Skin epidermis (tissue), 12 donors: ENCODE data around the gene QSOX2.
"Not testable (repeated sequence)": the region's sequence is repeated elsewhere in the genome, so short reads cannot be mapped to it uniquely, and the experiment has no call there.

Experiments
- H3K27ac ChIP-seq, 21 experiments: fragments of 200-600 bp; sonication (generic) in 11 of 21; one replicate each; pipeline ENCODE4 v1.5.0; 2020; ENCODE audit warnings: mild to moderate bottlenecking in 3 of 21, inconsistent platforms in 2 of 21, moderate library complexity in 2 of 21
- H3K4me3 ChIP-seq, 7 experiments: fragments of 200-600 bp; sonication (generic) in 2 of 7; one replicate each; pipeline ENCODE4 v1.5.0; 2020; ENCODE audit warnings: inconsistent platforms in 2 of 7, mild to moderate bottlenecking in 2 of 7, moderate library complexity in 1 of 7

Gene QSOX2

DNA sequence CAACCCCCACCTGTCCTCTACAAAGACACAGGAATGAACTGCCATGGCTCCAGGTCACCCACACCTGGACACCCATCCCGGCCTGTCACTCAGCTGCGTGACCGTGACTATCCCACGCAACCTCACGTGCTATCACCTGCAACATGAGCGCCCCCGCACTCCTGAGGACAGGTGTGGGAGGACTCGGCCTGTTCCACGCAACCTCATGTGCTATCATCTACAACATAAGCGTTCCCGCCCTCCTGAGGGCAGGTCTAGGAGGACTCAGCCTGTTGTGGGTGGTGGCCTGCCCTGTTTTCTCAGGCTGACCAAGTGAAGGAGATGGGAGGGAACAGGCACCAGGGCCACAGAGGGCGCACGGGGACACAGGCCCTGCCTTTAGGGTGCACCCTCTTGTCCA, 4.1 kb downstream of the QSOX2 start:
- H3K4me3 ChIP-seq = no peak overlapping the region
- H3K27ac ChIP-seq = no peak overlapping the region

DNA sequence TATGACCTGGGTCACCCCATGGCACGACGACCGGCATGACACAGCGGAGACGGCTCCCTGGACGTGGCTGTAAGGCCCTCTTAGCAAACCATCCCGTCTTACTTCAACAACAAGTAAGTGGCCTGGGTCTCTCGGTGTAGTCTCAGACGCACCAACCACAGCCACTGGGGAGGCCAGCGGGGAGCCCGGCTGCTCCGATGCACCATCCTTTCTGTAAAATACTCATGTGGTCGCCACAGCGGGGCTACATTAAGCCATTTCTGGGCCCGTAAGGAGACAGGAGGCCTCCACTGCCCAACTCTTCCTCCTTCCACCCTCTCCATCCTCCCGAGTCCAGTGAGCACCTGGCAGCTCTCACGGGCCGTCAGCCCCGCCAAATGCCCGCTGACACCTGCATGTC, 4.7 kb downstream of the QSOX2 start:
- H3K27ac ChIP-seq = no peak overlapping the region
- no peak overlapping the region for H3K4me3 ChIP-seq

DNA sequence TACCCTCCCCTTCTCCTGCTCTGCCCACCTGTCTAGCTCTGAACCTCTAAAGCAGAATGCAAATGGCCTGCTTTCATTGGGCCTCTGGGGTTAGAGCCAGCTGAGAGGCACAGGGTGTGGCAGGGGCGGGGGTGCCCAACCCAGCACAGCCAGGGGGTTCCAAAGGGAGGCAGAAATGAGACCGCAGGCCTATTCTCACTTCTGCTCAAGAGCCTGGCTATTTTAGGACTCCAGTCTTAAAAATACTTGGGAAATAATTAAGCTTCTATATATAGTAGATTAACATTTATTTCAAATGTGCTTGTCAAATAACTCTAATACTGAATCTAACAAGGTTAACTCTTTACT, 5.7 kb downstream of the QSOX2 start:
- Histone ChIP-seq H3K4me3 (no peak overlapping the region), H3K27ac (no peak overlapping the region)

DNA sequence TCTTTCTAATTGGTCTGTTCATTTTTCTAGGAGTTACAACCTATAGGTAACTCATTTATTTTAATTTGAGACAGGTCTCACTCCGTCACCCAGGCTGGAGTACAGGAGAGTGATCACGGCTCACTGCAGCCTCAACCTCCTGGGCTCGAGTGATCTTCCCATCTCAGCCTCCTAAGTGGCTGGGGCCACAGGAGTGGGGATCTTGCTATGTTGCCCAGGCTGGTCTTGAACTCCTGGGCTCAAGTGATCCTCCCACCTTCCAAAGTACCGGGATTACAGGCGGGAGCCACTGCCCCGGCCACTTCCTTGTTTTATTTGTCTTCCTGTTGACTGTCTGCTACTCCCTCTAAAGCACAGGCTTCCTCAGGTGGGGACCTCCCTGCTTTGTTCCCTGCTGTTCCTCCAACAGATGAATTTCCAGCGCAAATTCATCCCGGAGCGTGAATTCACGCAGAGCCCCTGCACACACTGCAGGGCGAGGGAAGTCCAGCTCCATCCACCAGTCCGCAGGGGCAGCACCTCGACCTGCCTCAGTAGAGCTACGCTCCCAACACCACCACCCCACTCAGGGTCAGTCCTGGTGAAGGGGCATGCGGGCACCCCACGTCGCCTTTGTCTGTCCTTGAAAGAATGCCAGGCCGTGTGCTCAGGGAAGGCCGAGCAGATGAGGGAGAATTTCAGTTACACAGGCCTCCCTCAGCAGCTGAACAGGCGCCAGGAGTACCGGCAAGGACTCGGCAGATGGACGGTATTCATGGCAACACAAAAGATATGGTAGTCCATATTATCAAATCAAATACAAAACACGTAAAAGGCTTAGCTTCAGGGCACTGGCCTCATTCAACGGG, 6.3 kb downstream of the QSOX2 start:
- Histone ChIP-seq H3K4me3 (no peak overlapping the region), H3K27ac (peak overlapping the region in 1 of 21 experiments; percentile 50)

GRCh38 chr9:136238342-136238732, 7.3 kb downstream of the QSOX2 start:
- Histone ChIP-seq H3K4me3 (no peak overlapping the region), H3K27ac (peak overlapping the region in 1 of 21 experiments; percentile 50)

GRCh38 chr9:136237486-136238341, 7.9 kb downstream of the QSOX2 start:
- H3K27ac ChIP-seq = peak overlapping the region in 2 of 21 experiments; percentile 13 to 50
- H3K4me3 ChIP-seq = no peak overlapping the region

DNA sequence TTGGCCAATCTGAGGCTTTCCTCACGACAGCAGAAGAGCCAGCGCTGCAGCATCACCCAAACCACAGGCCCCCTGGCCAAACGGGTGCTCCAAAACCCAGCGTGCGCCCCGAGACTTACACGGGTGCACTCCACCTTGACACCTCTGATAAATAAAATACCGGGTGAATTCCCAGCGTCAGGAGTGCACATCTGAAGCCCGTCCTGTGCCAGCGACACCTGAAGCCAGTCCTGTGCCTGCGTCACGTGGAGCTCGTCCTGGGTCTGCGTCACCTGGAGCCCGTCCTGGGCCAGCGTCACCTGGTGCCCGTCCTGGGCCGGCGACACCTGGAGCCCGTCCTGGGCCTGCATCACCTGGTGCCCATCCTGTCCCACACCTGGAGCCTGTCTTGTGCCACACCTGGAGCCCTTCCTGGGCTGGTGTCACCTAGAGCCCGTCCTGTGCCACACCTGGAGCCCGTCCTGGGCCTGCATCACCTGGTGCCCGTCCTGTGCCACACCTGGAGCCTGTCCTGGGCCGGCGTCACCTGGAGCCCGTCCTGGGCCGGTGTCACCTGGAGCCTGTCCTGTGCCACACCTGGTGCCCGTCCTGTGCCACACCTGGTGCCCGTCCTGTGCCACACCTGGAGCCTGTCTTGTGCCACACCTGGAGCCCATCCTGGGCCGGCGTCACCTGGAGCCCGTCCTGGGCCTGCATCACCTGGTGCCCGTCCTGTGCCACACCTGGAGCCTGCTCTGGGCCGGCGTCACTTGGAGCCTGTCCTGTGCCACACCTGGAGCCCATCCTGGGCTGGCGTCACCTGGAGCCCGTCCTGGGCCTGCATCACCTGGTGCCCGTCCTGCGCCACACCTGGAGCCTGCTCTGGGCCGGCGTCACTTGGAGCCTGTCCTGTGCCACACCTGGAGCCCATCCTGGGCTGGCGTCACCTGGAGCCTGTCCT, 8.9 kb downstream of the QSOX2 start:
- H3K27ac ChIP-seq = peak overlapping the region in 2 of 21 experiments; percentile 13 to 41
- H3K4me3 ChIP-seq = not testable (repeated sequence)

DNA sequence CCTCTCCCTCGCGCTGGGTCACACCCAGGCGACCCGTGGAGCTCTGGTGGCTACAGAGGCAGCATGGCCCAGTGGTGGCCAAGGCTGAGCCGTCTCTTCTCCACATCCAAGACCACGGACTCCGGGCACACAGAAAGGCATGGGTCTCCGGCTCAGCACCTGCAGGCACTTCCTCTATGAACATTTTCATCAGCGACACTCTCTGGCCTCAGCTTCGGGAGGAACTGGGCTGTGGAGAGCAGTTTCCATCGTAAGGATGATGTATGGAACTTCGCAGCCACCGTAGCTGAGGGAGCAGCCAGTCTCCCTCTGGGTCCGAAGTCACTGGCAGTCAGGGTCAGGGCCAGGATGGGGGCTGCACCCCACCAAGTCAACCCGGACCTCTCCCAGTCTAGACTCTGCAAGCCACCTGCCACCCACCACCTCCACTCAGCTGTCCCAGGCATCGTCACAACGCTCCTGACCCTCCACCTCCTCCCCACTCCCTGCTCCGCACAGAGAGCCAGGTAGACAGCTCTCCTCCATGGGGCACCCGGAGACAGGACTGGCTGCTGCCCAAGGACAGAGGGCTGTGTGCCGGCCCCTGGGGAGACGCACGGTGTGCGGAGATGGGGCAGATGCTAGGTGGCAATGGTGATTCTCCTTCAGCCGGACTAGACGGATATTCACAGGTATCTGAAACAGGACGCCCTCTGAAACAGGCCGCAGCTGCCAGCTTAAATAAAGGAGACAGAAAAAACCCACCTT, 9.7 kb downstream of the QSOX2 start:
- no peak overlapping the region for H3K4me3 ChIP-seq
- H3K27ac ChIP-seq = no peak overlapping the region

DNA sequence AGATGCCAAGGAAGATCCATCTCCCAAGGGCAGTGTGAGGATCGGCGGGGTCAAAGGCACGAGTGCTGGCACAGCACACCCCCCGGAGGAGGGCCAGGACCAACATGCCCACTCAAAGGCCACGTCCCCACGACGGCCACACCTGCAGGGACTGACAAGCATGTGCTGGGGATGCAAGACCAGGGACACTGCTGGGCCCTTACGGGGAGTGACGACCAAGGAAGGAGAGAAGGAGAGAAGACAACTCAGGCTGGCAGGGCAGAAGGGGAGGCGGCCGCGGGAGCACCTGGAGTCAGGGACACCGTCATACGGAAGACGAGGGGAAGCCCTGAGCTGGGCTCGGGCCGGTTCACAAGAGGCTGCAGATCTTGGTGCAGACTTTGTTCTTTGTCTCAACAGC, 10.4 kb downstream of the QSOX2 start:
- Histone ChIP-seq H3K27ac (no peak overlapping the region), H3K4me3 (no peak overlapping the region)

GRCh38 chr9:136234597-136234996, 11.0 kb downstream of the QSOX2 start:
- Histone ChIP-seq H3K27ac (no peak overlapping the region), H3K4me3 (no peak overlapping the region)

DNA sequence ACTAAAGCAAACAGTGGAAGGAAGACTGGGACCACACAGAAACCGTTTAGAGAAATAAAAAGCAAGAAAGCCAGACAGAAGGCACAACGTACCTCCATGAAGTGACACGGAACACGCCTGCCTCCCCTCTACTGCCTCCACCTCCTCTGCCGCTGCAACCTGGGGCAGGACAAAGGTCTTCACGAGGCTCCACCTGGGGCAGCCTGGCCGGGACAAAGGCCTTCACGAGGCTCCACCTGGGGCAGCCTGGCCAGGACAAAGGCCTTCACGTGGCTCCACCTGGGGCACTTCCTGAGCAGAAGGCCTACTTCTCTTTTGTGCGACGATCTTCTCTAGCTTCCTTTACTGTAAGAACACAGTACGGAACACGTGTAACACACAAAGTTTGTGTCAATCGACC, 11.7 kb downstream of the QSOX2 start:
- no peak overlapping the region for H3K27ac ChIP-seq
- H3K4me3 ChIP-seq = no peak overlapping the region

DNA sequence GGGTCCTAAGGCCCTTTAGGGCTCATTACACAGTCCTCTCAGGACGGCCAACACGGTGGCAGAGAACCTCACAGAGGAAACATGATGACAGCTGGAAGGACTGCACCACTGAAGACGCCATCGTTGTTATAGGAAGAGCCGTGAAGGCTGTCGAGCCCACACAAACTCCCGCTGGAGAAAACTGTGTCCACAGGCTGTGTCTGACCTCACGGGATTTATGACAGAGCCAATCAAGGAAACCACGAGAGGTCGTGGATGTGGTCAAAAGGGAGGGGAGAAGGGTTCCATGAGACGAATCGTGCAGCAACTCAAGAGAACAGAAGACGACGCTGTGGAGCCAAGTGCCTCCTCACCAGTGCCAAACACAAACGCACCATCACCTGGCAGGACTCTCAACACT, 12.2 kb downstream of the QSOX2 start:
- no peak overlapping the region for H3K4me3 ChIP-seq
- no peak overlapping the region for H3K27ac ChIP-seq

- Histone ChIP-seq H3K4me3 (no peak overlapping the region), H3K27ac (no peak overlapping the region)
These were observed 12.6 kb downstream of the QSOX2 start for GRCh38 chr9:136232969-136233368.

DNA sequence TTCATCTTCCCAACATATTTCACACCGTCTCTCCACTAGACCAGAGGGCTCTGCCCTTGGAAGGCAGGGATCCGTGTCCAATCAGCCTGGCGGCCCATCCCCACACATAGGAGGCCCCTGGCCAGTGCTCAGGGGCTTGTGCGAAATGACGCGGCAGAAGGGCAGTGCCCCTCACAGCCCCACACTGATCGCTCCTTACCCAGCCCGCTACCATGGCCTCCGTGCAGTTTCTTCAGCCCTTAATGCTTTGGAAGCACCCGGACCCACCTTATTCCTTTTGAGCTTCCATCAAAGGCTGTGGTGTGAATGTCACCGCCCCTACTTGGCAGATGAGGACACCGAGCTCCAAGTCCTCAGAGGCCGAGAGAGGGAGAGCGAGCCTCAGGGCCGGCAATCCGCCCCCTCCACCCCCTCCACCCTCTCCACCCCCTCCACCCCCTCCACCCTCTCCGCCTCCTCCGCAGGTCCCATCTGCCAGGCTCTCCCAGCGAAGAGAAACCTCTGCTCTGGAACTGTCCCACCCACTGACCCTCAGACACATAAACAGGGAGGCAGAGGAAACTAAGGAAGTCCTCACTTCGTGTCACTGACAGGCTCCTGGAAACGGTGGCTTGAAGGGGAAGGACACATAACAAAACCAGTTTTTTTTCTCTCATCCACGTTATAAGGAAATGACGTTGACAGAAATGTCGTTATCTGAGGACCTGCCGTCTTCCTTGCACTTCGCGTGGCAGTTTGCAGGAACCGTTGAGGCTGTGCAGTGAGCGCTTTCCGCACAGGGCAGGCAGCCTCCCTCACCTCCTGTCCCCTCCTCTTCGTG, 13.9 kb downstream of the QSOX2 start:
- Histone ChIP-seq H3K27ac (peak overlapping the region in 1 of 21 experiments; percentile 4), H3K4me3 (no peak overlapping the region)

DNA sequence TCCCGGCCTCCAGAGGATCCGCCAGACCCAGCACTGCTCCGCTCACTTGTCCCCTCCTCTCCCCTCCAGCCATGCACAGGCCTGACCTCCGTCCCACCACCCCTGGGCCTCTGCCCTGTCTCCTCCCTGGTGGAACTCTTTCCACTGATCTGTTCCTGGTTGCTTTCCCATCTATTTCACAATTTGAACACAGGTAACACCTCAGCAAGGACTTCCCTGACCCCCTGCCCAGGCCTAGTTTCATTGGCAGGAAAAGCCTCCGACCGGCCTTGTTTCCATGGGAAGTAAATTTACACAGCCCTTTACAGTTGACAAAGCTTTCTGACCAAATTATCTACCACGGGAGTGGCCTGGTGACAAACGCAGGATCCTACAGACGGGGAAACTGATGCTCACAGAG, 14.8 kb downstream of the QSOX2 start:
- H3K4me3 ChIP-seq = no peak overlapping the region
- no peak overlapping the region for H3K27ac ChIP-seq

GRCh38 chr9:136230365-136230764, 15.2 kb downstream of the QSOX2 start:
- Histone ChIP-seq H3K4me3 (no peak overlapping the region), H3K27ac (no peak overlapping the region)

GRCh38 chr9:136229096-136230065, 16.2 kb downstream of the QSOX2 start:
- H3K4me3 ChIP-seq = no peak overlapping the region
- no peak overlapping the region for H3K27ac ChIP-seq
